IPS-18a (cell line): ENCODE measurements around the gene CERS5.
"Not testable (repeated sequence)": the region's sequence is repeated elsewhere in the genome, so short reads cannot be mapped to it uniquely, and the experiment has no call there.

Source experiments
- H3K27ac ChIP-seq: one replicate; pipeline ENCODE4 v1.5.1; 2013; ENCODE audit warnings: low read length
- H3K27me3 ChIP-seq: one replicate; pipeline ENCODE4 v1.6.1; 2013; ENCODE audit warnings: mild to moderate bottlenecking, low read length; ENCODE audit not compliant: control insufficient read depth, insufficient read depth
- H3K36me3 ChIP-seq: one replicate; pipeline ENCODE4 v1.6.1; 2013; ENCODE audit warnings: low read depth, low read length; ENCODE audit not compliant: control insufficient read depth
- H3K4me1 ChIP-seq: one replicate; pipeline ENCODE4 v1.6.1; 2013; ENCODE audit warnings: low read depth, low read length; ENCODE audit not compliant: control insufficient read depth
- H3K4me3 ChIP-seq: one replicate; pipeline ENCODE4 v1.5.1; 2013; ENCODE audit warnings: low read length
- H3K9ac ChIP-seq: one replicate; pipeline ENCODE4 v1.6.1; 2013; ENCODE audit warnings: mild to moderate bottlenecking, low read length, moderate library complexity
- H3K9me3 ChIP-seq: one replicate; pipeline ENCODE4 v1.6.1; 2013; ENCODE audit warnings: low read depth, low read length; ENCODE audit not compliant: control insufficient read depth

Gene CERS5

DNA sequence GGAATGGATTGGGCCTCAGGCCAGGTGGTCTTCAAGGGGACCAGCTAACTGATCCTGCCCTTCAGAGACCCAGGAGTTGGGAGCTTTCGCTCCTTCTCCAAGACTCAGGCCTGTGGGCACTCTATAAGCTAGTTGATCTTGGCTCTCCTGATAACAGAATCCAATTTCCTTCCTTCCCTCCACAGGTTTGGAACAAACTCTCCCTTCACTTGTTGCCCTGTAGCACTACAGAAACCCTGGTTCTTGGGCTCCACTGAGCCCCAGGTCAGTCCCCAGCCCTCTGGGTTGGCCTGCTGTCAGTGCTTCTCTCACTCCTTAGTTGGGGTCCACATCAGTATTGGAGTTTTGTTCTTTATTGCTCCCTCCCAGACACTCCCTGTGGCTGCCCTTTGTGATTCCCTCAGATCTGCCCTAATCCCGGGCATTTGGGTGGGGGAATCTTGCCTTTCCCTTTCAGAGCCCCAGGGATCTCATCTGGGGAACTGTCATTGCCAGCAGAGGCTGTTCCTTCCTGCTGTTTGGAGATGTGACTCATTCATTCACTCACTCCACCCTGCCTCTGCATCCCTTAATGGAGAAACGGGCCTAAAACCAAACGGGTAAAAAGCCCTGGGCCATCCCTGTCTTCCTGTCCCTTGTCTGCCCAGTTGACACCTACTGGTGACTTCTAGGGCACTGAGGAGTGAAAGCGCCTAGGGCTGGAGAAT is 67.7 kb downstream of the CERS5 start:
- no peaks in the 10 kb centered on the region for H3K9me3 ChIP-seq
- no peak overlapping the region for H3K4me3 ChIP-seq
- H3K27me3 ChIP-seq = no peaks in the 10 kb centered on the region
- peaks cover 70% of the 10 kb centered on the region for H3K36me3 ChIP-seq
- peaks cover 13% of the 10 kb centered on the region for H3K4me1 ChIP-seq
- no peak overlapping the region for H3K9ac ChIP-seq
- H3K27ac ChIP-seq = no peak overlapping the region

DNA sequence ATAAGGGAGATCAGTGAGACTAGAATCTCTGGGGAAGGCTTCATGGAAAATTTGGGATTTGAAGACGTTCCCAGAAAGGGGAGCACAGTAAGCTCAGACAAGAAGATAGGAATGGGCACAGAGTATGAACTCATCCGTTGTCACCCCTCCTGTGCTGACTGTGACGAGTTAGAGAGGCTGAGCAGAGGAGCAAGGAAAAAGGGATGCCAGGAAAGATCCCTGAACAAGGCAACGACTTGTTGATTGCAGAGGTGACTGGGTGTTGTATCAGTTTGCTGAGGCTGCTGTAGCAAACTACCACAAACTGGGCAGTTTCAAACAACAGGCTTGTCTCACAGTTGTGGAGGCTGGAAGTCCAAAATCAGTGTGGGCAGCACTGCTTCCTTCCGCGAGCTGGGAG is 69.2 kb downstream of the CERS5 start:
- peaks cover 80% of the 10 kb centered on the region for H3K36me3 ChIP-seq
- H3K9ac ChIP-seq = no peak overlapping the region
- no peak overlapping the region for H3K27ac ChIP-seq
- H3K9me3 ChIP-seq = no peaks in the 10 kb centered on the region
- H3K4me3 ChIP-seq = no peak overlapping the region
- no peaks in the 10 kb centered on the region for H3K27me3 ChIP-seq
- H3K4me1 ChIP-seq = peaks cover 5% of the 10 kb centered on the region

DNA sequence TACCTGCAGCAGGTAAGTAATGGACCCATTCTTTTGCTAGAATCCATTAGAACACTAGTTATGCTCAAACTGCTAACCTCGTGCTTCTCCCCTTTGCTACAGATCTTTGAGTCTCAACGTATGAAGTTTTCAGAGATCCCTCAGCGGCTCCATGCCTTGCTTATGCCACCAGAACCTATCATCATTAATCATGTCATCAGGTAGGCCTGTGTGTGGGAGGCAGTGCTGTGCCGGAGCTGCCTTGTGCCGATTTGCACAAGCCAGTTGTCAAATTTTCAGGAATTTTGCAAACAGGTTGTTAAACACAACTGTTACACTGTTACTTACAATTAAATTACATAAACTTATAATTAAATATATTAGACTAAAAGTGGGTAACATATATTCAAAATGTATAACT is 76.8 kb downstream of the CERS5 start:
- no peaks in the 10 kb centered on the region for H3K9me3 ChIP-seq
- no peak overlapping the region for H3K4me3 ChIP-seq
- no peaks in the 10 kb centered on the region for H3K27me3 ChIP-seq
- H3K4me1 ChIP-seq = no peaks in the 10 kb centered on the region
- no peak overlapping the region for H3K9ac ChIP-seq
- H3K27ac ChIP-seq = no peak overlapping the region
- peaks cover 78% of the 10 kb centered on the region for H3K36me3 ChIP-seq

DNA sequence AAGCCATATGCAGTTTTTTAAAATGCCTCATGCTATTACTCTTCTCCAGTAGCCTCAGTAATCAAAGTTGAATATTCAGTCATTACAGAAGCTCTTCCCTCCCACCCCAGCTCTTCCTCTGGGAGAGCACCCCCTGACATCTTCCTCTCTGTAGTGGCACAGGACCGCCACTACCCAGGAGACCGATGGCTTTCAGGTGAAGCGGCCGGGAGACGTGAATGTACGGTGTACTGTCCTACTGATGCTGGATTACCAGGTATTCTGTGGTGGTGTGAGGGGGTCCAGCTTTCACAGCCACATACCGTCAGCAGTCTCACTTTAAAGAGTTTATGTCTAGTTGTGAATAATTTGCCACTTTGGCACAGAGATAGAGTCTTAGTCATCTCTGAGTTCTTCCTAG is 77.4 kb downstream of the CERS5 start:
- Histone ChIP-seq H3K4me3 (no peak overlapping the region), H3K27ac (no peak overlapping the region), H3K27me3 (no peaks in the 10 kb centered on the region), H3K9ac (no peak overlapping the region), H3K4me1 (no peaks in the 10 kb centered on the region), H3K36me3 (peaks cover 71% of the 10 kb centered on the region), H3K9me3 (no peaks in the 10 kb centered on the region)

DNA sequence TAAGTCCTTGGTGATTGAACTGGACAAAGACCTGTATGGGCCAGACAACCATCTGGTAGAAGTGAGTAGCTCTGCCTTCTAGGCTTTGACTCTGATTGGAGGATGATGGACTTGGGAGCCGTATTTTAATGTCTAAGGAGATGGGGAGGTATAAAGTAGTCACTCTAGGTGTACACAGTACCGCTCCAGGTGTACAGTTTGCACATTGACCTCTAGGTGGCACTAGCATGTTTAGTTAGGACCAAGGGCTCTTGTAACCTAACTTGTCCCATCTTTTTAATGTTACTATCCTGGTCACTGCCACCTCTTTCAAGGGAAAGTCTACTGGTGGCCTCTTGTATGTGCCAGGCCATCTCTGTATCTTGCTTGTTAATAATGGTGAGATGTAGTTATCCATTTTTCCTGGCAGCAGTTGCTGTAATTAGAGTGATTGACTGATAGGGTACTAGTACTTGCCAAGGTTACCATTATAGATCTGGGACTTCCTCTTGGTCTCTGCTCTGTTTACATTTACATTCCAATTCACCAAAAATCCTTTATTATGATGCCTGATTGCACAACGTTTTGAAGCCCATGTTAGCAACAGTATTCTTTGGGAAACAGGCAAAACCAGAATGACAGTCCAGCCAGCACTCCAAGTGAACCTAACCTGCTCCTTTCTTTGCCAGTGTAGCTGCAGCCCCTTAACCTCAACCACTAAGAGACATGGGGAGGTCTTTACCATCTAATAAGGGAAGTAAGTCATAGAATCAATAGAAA is 78.4 kb downstream of the CERS5 start:
- no peak overlapping the region for H3K4me3 ChIP-seq
- H3K27me3 ChIP-seq = no peaks in the 10 kb centered on the region
- no peaks in the 10 kb centered on the region for H3K4me1 ChIP-seq
- no peaks in the 10 kb centered on the region for H3K9me3 ChIP-seq
- H3K36me3 ChIP-seq = peaks cover 62% of the 10 kb centered on the region
- H3K27ac ChIP-seq = no peak overlapping the region
- H3K9ac ChIP-seq = no peak overlapping the region

DNA sequence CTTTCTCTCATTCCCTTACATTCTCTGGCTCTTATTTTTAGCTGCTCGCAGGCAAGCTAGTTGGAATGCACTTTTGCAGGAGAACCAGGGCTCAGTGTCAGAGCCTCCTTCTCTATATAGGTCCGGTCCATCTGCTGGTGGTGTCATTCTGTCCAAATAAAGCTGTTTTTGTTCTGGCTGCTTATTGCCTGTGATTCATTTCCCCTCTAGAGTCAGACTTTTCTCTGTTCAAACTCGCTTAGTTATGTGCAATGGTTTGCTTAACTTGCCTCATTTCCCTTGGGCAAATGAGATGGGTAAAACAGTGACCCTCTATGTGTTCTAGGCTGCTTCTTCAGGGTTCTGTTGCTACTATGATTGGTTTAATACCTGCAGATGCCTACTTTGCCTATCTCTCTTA is 79.2 kb downstream of the CERS5 start:
- Histone ChIP-seq H3K36me3 (peaks cover 58% of the 10 kb centered on the region), H3K4me3 (no peak overlapping the region), H3K9ac (no peak overlapping the region), H3K9me3 (no peaks in the 10 kb centered on the region), H3K4me1 (no peaks in the 10 kb centered on the region), H3K27ac (no peak overlapping the region), H3K27me3 (no peaks in the 10 kb centered on the region)

DNA sequence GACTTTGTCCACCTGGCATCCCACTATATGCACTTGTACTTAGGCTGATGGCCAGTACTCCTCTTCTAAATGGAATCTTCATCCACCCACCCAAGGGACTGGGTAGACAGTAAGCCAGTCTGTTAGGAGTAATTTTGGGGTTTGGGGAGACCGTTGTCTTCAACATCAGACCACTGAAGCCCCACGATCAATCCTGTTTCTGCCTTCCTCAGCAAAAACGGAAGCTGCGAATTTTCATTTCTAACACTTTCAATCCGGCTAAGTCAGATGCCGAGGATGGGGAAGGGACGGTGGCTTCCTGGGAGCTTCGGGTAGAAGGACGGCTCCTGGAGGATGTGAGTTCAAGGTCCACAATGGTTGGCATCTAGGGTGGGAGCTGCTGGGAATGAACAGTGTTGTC is 80.0 kb downstream of the CERS5 start:
- Histone ChIP-seq H3K36me3 (peaks cover 53% of the 10 kb centered on the region), H3K9ac (no peak overlapping the region), H3K9me3 (no peaks in the 10 kb centered on the region), H3K27ac (no peak overlapping the region), H3K27me3 (peaks cover 1% of the 10 kb centered on the region), H3K4me3 (no peak overlapping the region), H3K4me1 (no peaks in the 10 kb centered on the region)

GRCh38 chr12:50086148-50086547 is 81.0 kb downstream of the CERS5 start:
- Histone ChIP-seq H3K9me3 (no peaks in the 10 kb centered on the region), H3K36me3 (peaks cover 45% of the 10 kb centered on the region), H3K4me3 (peak overlapping the region; percentile 84), H3K27ac (no peak overlapping the region), H3K4me1 (no peaks in the 10 kb centered on the region), H3K9ac (peak overlapping the region; percentile 69), H3K27me3 (peaks cover 11% of the 10 kb centered on the region)

GRCh38 chr12:50085615-50086072 is 81.5 kb downstream of the CERS5 start:
- no peak overlapping the region for H3K27ac ChIP-seq
- H3K27me3 ChIP-seq = peaks cover 16% of the 10 kb centered on the region
- no peaks in the 10 kb centered on the region for H3K4me1 ChIP-seq
- peaks cover 42% of the 10 kb centered on the region for H3K36me3 ChIP-seq
- H3K9ac ChIP-seq = peak overlapping the region; percentile 69
- no peaks in the 10 kb centered on the region for H3K9me3 ChIP-seq
- H3K4me3 ChIP-seq = peak overlapping the region; percentile 84

GRCh38 chr12:50084775-50085614 is 82.2 kb downstream of the CERS5 start, which contains the start of gene SMARCD1:
TSS of gene SMARCD1 (plus strand) at chr12:50085342. CDS start at chr12:50085370, 28 bp downstream.
- Histone ChIP-seq H3K27me3 (peaks cover 22% of the 10 kb centered on the region), H3K36me3 (peaks cover 37% of the 10 kb centered on the region), H3K27ac (peak within 1 kb of the TSS; percentile 15), H3K9me3 (no peaks in the 10 kb centered on the region), H3K4me3 (peak within 1 kb of the TSS; percentile 84), H3K4me1 (no peaks in the 10 kb centered on the region), H3K9ac (peak within 1 kb of the TSS; percentile 69)

GRCh38 chr12:50084409-50084774 is 82.8 kb downstream of the CERS5 start:
- peaks cover 24% of the 10 kb centered on the region for H3K27me3 ChIP-seq
- peaks cover 31% of the 10 kb centered on the region for H3K36me3 ChIP-seq
- H3K4me3 ChIP-seq = peak overlapping the region; percentile 84
- not testable (repeated sequence) for H3K4me1 ChIP-seq, H3K9me3 ChIP-seq, H3K27ac ChIP-seq
- peak overlapping the region; percentile 69 for H3K9ac ChIP-seq
